ENCODE measurements around the gene RAB31.
"Not testable (repeated sequence)": the region's sequence is repeated elsewhere in the genome, so short reads cannot be mapped to it uniquely, and the experiment has no call there.

RAB31 gene

GRCh38 chr18:9708057-9708433 is at the start of gene RAB31:
Gene RAB31 (plus strand): TSS chr18:9708301. CDS start chr18:9708406, 105 bp downstream.
- DNase-seq (ENCODE audit: low read depth) = no peak

- no peak for DNase-seq (ENCODE audit: low read depth)
These were observed 48.4 kb upstream of the RAB31 start for GRCh38 chr18:9659499-9660375.

- no peak for DNase-seq (ENCODE audit: low read depth)
These were observed 46.5 kb upstream of the RAB31 start for GRCh38 chr18:9661564-9661963.

- DNase-seq (ENCODE audit: low read depth) = no peak
These were observed 44.7 kb upstream of the RAB31 start for GRCh38 chr18:9663377-9663776.

- DNase-seq (ENCODE audit: low read depth) = no peak
These were observed 42.8 kb upstream of the RAB31 start for GRCh38 chr18:9665314-9665713.

- DNase-seq (ENCODE audit: low read depth) = no peak
These were observed 41.6 kb upstream of the RAB31 start for GRCh38 chr18:9666548-9666947.

GRCh38 chr18:9669016-9669415 is 39.1 kb upstream of the RAB31 start:
- no peak for DNase-seq (ENCODE audit: low read depth)

GRCh38 chr18:9671214-9671613 is 36.9 kb upstream of the RAB31 start:
- no peak for DNase-seq (ENCODE audit: low read depth)

- DNase-seq (ENCODE audit: low read depth) = no peak
These were observed 34.5 kb upstream of the RAB31 start for GRCh38 chr18:9673296-9674251.

- not testable (repeated sequence) for DNase-seq (ENCODE audit: low read depth)
These were observed 29.9 kb upstream of the RAB31 start for GRCh38 chr18:9678216-9678615.

GRCh38 chr18:9679125-9679524 is 29.0 kb upstream of the RAB31 start:
- DNase-seq (ENCODE audit: low read depth) = no peak

- no peak for DNase-seq (ENCODE audit: low read depth)
These were observed 26.9 kb upstream of the RAB31 start for GRCh38 chr18:9681217-9681616.

GRCh38 chr18:9682572-9682971 is 25.5 kb upstream of the RAB31 start:
- no peak for DNase-seq (ENCODE audit: low read depth)

- DNase-seq (ENCODE audit: low read depth) = no peak
These were observed 24.4 kb upstream of the RAB31 start for GRCh38 chr18:9683418-9684396.

- no peak for DNase-seq (ENCODE audit: low read depth)
These were observed 23.1 kb upstream of the RAB31 start for GRCh38 chr18:9684881-9685614.

- no peak for DNase-seq (ENCODE audit: low read depth)
These were observed 22.5 kb upstream of the RAB31 start for GRCh38 chr18:9685615-9685890.

- DNase-seq (ENCODE audit: low read depth) = no peak
These were observed 19.9 kb upstream of the RAB31 start for GRCh38 chr18:9688036-9688741.

- DNase-seq (ENCODE audit: low read depth) = no peak
These were observed 18.8 kb upstream of the RAB31 start for GRCh38 chr18:9689253-9689652.

GRCh38 chr18:9690418-9691188 is 17.5 kb upstream of the RAB31 start:
- DNase-seq (ENCODE audit: low read depth) = no peak

GRCh38 chr18:9691235-9691634 is 16.9 kb upstream of the RAB31 start:
- DNase-seq (ENCODE audit: low read depth) = no peak

Measured in activated T-cell treated with anti-CD3 and anti-CD28 coated beads for 1 hour (primary cell).